PC-9 (cell line): ENCODE results near the gene OSBPL2.

Experiments
- EZH2 ChIP-seq: fragments of 200-600 bp; sonication (generic); IDR thresholded peaks from 2 replicates; pipeline ENCODE4 v1.8.0; 2017; ENCODE audit warnings: antibody characterized with exemption, low read depth
- TF ChIP-seq, protein P1 (sequence below): fragments of 200-600 bp; sonication (generic); conservative IDR thresholded peaks from 2 replicates; pipeline ENCODE4 v1.6.1; 2017; ENCODE audit warnings: mixed run types, antibody characterized with exemption, mild to moderate bottlenecking, moderate library complexity

DNA sequence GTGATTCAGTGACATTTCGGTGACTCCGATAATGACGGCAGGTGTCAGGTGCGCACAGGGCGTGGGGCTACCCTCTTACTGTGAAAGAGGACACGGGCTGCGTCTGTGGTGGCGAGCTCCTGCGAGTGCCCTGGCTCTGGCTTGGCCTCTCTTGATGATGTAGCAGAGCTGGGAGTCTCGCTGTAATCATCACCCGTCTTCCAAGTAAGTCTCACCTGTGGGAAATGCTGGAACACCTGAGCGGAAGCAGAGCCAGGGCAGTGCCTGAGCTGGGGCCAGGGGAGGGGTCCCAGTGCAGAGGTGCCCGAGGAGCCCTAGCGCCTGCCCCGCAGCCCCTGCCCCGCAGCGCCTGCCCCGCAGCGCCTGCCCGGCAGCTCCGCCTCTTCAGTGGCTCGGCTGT lies 4.8 kb downstream of the OSBPL2 start:
- TF ChIP-seq, protein P1, sequence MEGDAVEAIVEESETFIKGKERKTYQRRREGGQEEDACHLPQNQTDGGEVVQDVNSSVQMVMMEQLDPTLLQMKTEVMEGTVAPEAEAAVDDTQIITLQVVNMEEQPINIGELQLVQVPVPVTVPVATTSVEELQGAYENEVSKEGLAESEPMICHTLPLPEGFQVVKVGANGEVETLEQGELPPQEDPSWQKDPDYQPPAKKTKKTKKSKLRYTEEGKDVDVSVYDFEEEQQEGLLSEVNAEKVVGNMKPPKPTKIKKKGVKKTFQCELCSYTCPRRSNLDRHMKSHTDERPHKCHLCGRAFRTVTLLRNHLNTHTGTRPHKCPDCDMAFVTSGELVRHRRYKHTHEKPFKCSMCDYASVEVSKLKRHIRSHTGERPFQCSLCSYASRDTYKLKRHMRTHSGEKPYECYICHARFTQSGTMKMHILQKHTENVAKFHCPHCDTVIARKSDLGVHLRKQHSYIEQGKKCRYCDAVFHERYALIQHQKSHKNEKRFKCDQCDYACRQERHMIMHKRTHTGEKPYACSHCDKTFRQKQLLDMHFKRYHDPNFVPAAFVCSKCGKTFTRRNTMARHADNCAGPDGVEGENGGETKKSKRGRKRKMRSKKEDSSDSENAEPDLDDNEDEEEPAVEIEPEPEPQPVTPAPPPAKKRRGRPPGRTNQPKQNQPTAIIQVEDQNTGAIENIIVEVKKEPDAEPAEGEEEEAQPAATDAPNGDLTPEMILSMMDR: no peak
- no peak for TF ChIP-seq EZH2
